Occipital lobe (tissue), 2 donors: ENCODE measurements around the gene RGMB. TPM values are rescaled to one million over a fixed set of nuclear protein-coding genes. Genes with fewer than 3 reads are reported as not detected.

ENCODE experiments used
- DNase-seq: peaks from one replicate; lab custom pipeline; 2025; lab: John Stamatoyannopoulos, UW
- total RNA-seq: library from RNA; depleted of rRNA; stranded (reverse); fragments of >200 nt; gene quantifications from one replicate; pipeline ENCODE4 v1.2.3, GENCODE V29; 2014

Gene RGMB
- total RNA-seq, 1 donor from 2014 or later, result 51.9 TPM

DNA sequence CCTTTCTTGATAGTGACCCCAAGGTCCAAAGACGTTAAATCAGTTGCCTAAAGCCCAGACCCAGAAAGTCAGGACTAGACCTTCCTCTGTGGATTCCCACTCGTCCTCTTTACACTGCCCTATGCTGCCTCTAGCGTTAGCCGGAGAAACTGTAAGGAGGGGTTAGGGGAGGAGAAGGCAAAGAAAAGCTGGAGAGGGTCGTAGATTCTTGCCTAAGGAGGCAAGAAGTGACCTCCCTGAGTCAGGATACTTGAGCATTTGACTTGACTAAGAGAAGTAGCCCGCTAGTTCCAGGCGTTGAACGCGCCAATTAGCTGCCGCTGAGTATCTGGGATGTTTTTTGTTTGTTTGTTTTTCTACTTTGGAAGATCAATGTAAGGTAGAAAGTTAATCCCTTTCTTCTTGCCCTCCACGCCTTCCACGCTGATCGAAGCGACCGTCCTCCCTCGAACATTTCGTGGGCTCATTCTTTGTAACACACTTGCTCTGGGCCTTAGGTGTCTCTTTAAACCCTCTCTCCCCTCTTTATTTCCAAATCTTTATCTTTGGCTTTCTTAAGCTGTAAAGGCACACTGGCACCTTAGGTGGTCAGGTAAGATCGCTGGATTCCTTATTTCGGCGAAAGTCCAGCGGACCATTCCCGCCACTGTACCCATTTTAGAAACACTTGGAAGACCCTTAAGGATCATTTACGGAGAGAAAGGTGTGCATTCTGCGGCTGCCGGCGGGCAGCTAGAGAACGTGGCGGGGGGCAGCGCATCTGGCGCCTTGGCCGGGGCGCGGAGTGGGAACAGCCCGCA, 5.1 kb upstream of the RGMB start:
- DNase-seq, result peak; percentile 44

DNA sequence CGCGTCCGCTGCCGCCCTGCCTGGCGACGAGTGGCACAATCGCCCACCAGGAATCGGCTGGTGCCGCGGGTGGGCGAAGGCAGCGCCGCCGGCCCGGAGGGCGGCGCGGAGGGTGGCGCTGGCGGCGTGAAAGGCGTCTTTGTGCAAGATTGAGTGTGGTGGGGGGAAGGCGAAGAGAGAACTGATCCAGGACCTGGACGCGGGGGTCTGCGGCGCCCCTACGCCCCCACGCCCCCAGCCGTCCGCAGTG, 4.6 kb upstream of the RGMB start:
- no peak for DNase-seq

- DNase-seq, result peak; percentile 19
Measured at GRCh38 chr5:98769210-98769958, 4.1 kb upstream of the RGMB start.

DNA sequence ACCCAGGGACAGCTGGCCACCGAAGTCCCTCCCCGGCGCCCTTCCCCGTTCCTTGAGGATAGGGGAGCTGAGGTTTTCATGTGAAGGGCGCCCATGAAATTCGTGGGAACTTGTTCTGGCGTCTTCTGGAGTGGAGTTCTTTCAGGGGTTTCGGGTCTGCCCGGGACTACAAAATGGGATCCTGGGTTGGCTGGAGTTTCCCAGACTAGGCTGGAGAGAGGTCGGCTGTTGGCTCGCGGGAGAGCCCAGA, 3.6 kb upstream of the RGMB start:
- DNase-seq, result peak; percentile 21

- DNase-seq, result peak; percentile 15
Measured at GRCh38 chr5:98770209-98770910, 3.1 kb upstream of the RGMB start.

GRCh38 chr5:98770911-98771322, 2.5 kb upstream of the RGMB start:
- no peak for DNase-seq

GRCh38 chr5:98771382-98772109, 1.9 kb upstream of the RGMB start:
- peak; percentile 30 for DNase-seq

DNA sequence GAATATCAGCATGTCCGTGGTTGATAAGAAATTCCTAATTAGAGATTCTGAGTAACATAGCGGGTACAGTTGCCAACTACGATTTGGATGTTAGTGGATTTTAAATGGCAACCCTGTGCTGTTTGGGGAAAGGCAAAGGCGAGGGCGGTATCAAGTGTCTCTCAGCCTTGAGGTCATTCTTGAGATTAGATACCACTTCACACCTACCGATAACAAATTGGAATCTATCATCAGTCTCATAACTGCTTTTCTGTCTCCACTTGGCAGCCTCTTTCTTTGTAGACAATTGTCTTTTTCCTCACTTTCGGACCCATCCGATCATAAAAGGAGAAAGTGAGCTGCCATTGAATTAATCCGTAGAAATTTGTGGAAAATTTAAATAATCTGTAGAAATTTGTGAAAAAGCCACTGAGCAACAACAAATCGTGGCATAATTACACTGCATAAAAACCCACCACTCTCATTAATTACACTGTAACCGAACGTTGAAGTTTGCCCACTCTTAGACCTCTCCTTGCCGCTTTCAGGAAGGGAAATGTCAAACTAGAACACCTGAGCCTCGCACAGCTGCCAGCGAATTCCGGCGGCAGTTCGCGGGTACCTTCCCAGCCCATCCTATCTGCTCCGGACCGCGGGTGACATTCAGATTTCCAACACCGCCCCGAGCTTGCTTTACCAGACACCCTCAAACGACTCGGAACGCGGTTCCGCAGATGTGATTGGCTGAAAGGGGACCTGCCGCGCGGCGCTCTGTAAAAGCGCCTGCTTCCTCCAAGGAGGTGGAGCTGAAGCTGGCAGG, 849 bp upstream of the RGMB start:
- DNase-seq, result peak; percentile 74

DNA sequence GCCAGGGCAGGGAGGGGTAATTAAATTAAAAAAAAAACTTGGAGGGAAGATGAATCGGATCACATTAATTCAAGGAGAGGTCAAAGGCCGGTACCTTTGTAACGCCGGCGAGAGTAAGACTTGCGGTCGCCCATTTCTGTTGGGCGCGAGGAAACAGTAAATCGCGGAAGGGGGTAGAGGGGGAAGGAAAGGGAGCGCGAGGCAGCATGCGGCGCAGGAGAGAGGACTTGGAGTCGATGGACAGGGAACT, 324 bp upstream of the RGMB start:
- DNase-seq, result no peak

DNA sequence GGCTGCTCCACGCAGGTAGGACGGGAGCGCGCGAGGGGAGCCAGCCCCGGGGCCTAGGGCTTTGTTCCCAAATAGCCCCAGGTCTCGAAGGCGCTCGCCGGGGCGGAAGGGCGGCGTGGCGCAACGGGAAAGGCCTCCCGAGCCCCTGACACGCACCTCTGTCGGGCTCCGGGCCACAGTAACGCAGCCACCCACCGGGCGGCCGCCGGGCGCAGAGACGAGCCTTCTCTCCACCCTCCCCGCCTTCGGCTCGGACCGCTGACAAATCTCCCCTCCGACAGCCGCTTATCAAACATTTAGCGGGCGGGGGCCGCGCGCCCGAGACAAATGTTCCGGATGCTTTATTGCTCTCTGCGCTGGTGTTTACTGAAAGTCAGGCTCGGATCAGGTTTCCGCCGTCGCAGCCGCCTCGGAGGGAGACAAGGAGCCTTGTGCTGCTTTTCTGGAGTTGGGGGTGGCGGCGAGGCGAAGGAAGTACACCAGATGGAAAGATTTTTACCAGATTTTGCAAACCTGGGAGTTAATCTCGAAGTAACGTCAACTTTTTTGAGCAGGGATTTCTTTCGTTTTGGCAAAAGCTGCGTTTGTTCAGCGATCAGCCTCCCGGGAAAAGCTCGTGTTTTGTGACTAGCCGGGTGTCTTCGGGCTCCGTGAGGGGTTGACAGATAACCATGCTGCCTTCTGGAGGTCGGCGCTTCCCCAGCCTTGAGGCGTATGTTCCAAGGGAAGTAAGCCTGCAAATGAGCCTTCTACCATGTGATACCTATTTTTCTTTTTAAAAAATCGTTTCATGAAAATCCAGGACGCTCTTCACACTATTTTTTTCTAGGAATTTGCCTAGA, 950 bp downstream of the RGMB start:
- peak; percentile 42 for DNase-seq

DNA sequence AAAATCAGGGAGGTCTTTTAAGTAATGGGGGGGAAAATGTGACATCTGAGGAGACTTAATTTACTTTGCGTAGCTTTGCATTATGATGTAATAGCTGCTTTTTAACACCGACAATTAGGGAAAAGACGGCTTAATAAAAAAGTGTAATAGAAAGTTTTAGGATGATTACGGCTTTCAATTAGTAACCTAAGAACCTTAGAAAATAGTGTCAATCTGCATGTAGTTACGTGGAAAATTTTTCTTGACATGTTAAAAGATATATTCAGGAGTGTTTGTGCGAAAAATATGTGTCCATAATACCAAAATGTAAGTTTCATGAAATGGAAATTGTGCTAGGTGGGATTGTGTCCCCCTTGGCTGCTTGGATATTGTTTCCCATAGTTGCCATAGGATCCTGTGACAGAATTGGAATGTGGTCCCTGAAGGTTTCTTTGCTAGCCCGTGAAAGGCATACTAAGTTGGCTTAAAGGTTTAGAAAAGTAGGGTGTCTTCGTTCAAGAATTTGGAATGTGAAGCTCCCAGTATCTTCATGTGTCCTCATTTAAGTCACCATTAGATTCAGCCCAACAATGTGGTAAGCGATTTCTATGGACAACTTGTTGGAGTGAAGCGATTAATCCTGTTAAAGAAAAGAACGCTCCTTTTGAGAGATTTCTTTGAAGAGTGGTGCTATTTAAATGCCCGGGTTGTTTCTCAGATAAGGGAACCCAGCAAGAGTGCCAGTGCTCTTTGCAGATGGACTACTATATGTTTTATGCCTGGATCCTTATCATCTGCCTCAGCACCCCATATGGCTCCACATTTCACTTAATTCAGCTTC, 2.0 kb downstream of the RGMB start:
- DNase-seq, result no peak

DNA sequence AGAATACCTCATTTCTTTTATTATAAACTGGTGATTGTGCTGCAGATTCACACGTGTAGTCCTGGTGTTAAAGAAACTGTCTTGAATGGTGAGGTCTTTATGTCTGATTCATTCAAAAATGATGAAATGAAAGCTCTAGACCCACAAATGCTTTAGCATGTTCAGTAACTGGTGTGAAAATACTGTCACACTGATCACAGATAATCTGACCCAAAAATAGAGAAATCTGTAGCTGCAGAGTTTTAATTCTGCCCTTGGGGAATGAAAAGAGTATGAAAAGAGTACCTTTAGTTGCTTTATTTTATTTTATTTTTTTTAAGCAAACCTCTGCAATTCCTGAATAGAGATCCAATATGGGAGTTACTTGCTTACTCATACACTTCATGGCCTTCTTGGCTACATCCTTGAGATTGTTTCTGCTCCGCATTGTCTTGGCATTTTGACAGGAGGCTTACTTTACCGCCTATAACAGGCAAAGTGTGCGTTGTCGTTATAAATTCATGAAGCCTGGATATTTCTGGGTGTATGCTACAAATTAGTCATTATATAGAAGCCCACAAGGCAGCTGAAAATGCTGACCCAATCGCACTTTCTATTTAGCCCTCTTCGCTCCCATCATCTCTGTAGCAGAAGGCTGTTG, 2.7 kb downstream of the RGMB start:
- DNase-seq, result no peak

- no peak for DNase-seq
Measured at GRCh38 chr5:98777295-98777694, 3.8 kb downstream of the RGMB start.

GRCh38 chr5:98779264-98779877, 5.9 kb downstream of the RGMB start:
- DNase-seq, result no peak

- DNase-seq, result no peak
Measured at GRCh38 chr5:98780390-98780789, 6.9 kb downstream of the RGMB start.

GRCh38 chr5:98781520-98781919, 8.1 kb downstream of the RGMB start:
- no peak for DNase-seq

GRCh38 chr5:98781964-98782363, 8.5 kb downstream of the RGMB start:
- DNase-seq, result no peak

DNA sequence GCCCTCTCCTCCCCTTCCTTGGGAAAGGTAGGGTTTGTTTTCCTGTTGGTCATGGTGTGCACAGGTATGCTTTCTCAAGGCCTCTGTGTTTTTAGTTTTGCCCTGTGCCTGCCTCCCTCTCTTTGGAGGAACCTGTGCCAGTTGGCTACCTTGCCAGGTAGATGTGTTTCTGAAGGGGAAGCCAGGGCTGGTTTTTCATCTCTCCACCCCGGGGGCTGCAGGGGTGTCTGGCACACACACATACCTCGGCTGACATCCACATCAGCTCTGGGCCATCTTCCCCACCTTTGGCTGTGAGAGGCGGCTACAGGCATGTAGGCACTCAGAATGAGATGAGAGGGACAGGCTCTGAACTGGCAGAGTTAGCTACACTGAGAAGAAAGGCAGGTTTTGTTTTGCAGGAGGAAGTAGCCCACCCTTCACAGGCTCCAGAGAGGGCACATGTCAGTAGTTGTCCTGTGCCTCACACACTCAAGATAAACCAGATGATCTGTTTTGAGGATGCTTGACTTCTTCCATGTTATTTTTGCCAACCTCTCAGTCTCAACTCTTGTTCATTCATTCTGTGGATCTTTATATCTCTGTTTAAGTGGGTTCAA, 9.7 kb downstream of the RGMB start:
- DNase-seq, result no peak

- DNase-seq, result no peak
Measured at GRCh38 chr5:98784411-98784810, 10.9 kb downstream of the RGMB start.
